HL-60 (cell line): ENCODE data around the gene TSPAN2.

Source experiments
- DNase-seq, 2 experiments: peaks; one replicate each; pipeline ENCODE4 v3.0.0-alpha.2; 2010 to 2020; ENCODE audit warnings: low read depth in 1 of 2, low spot score in 1 of 2
- H3K27ac ChIP-seq: fragments of 250-450 bp; sonication (Bioruptor Pico); replicated peaks from 2 replicates; pipeline ENCODE4 v1.5.1; 2020; ENCODE audit warnings: mild to moderate bottlenecking, moderate library complexity
- H3K27me3 ChIP-seq: fragments of 250-450 bp; sonication (Bioruptor Pico); 2 replicates; pipeline ENCODE4 v1.5.1; 2021; ENCODE audit warnings: mild to moderate bottlenecking, moderate library complexity; ENCODE audit not compliant: insufficient read depth, poor library complexity, severe bottlenecking
- H3K4me3 ChIP-seq: replicated peaks from 2 replicates; pipeline ENCODE4 v1.5.1; 2011; ENCODE audit warnings: mild to moderate bottlenecking, control low read depth, low read length; ENCODE audit not compliant: insufficient read depth
- CTCF ChIP-seq: IDR thresholded peaks from one replicate; pipeline ENCODE4 v1.5.1; 2011; ENCODE audit warnings: low read length, control low read depth, inconsistent platforms; ENCODE audit not compliant: insufficient read depth
- GABPA ChIP-seq: IDR thresholded peaks from 2 replicates; pipeline ENCODE4 v1.6.1; 2012; ENCODE audit warnings: low read depth
- POLR2AphosphoS5 ChIP-seq: IDR thresholded peaks from 2 replicates; pipeline ENCODE4 v1.6.1; 2012; ENCODE audit warnings: low read depth
- REST ChIP-seq: IDR thresholded peaks from 2 replicates; pipeline ENCODE4 v1.6.1; 2012; ENCODE audit warnings: low read depth; ENCODE audit not compliant: insufficient replicate concordance
- SPI1 ChIP-seq: IDR thresholded peaks from 2 replicates; pipeline ENCODE4 v1.6.1; 2012; ENCODE audit warnings: low read depth, mild to moderate bottlenecking, borderline replicate concordance

TSPAN2 gene

GRCh38 chr1:115035652-115036051, 53.7 kb downstream of the TSPAN2 start:
- no peaks in the 10 kb centered on the region for H3K27me3 ChIP-seq
- DNase-seq, result no peak
- TF ChIP-seq REST (no peak), POLR2AphosphoS5 (no peak), SPI1 (no peak), GABPA (no peak), CTCF (no peak)
- no peak overlapping the region for H3K4me3 ChIP-seq
- H3K27ac ChIP-seq, result no peak overlapping the region

GRCh38 chr1:115031595-115031994, 57.7 kb downstream of the TSPAN2 start:
- no peak for DNase-seq
- H3K27ac ChIP-seq, result no peak overlapping the region
- no peak overlapping the region for H3K4me3 ChIP-seq
- TF ChIP-seq POLR2AphosphoS5, result no peak
- TF ChIP-seq CTCF, result no peak
- no peak for TF ChIP-seq SPI1
- no peak for TF ChIP-seq REST
- no peak for TF ChIP-seq GABPA
- no peaks in the 10 kb centered on the region for H3K27me3 ChIP-seq

GRCh38 chr1:115029526-115029925, 59.8 kb downstream of the TSPAN2 start, which contains the start of gene TSHB:
Gene TSHB (plus strand): TSS chr1:115029826. CDS start chr1:115033363, 3,537 bp downstream.
- TF ChIP-seq GABPA (no peak), SPI1 (no peak), POLR2AphosphoS5 (no peak), REST (no peak), CTCF (no peak)
- no peak for DNase-seq
- Histone ChIP-seq H3K4me3 (no peak within 1 kb of the TSS), H3K27ac (no peak within 1 kb of the TSS), H3K27me3 (no peaks in the 10 kb centered on the region)
